Embryonic facial prominence (tissue), 1 donor: ENCODE measurements around the gene PROC.

Source experiments
- DNase-seq: peaks from one replicate; pipeline ENCODE4 v3.0.0-alpha.2; 2016; ENCODE audit errors: extremely low spot score

Gene PROC

GRCh38 chr2:127456960-127457359 lies 38.7 kb downstream of the PROC start:
- DNase-seq, result no peak

DNA sequence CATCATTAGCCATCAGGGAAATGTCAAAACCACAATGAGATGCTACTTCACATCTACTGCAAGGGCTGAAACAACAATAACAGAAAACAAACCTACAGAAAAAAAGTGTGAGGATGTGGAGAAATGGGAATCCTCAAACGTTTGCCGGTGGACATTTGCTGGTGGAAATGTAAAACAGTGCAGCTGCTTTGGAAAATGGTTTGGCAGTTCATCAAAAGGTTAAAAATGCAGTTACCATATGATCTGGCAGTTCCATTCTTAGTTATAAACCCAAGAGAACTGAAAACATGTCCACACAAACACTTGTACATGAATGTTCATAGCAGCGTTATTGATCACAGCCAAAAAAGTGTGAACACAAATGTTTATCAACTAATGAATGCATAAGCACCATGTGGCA lies 44.2 kb downstream of the PROC start:
- DNase-seq, result no peak

GRCh38 chr2:127463155-127463991 lies 45.1 kb downstream of the PROC start:
- peak; percentile 17 for DNase-seq

GRCh38 chr2:127464470-127465257 lies 46.4 kb downstream of the PROC start:
- DNase-seq, result no peak

DNA sequence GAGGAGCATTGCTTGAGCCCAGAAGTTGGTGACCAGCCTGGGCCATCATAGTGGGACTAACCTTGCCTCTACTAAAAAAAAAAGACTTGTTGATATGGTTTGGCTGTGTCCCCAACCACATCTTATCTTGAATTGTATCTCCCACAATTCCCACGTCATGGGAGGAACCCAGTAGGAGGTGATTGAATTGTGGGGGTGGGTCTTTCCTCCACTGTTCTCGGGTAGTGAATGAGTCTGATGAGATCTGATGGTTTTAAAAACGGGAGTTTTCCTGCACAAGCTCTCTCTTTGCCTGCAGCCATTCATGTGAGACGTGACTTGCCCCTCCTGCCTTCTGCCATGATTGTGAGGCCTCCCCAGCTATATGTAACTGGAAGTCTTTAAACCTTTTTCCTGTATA lies 47.0 kb downstream of the PROC start:
- DNase-seq, result no peak

DNA sequence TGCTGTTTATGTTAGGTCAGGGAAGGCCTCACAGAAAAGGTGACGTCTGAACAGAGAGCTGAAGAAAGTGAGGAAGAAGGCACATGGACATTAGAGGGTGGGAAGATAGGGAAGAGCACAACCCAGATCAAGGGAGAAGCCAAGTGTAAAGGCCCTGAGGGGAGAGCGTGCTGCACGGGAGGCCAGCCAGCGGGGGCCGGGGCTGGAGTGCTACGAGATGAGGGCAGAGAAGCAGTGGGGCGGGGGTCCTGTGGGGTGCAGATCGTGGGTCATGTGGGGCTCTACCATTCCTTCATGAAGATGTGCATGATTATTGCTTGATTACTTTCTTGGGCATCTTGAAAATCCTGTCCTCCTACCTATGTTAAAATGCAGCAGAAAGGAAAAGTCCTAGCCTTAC lies 50.8 kb downstream of the PROC start:
- DNase-seq, result no peak

GRCh38 chr2:127469974-127470373 lies 51.7 kb downstream of the PROC start:
- DNase-seq, result no peak

DNA sequence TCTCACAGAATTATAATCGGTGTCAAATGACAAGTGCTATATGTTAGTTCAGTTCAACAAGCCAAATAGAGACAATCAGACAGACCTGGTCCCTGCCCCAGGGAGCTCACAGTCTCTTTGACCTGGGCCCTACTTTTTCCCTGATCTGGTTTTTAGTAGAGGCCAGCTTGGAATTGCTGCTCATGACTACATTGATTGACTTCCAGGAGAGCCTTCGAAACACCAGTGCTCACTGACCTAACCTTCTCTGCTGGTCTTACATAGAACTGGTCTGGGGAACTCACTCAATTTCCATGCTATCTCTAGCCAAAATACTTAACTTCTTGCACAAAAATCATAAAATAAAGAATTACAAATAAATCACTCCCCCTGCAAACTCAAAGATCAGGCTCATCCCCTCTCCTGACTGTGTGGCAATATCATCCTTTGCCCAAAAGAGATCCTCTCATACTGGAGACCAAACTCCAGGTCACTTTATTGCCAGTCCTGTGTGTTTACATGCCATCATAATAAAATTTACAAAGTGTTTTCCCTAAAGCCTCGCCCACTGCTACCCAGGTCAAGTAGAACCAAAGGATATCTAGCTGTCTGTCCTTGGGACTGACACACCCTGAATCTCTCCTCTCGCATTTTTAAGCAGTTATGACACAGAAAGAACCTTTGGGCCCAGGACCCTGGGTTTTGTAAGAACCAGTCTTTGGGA lies 53.2 kb downstream of the PROC start:
- no peak for DNase-seq

GRCh38 chr2:127472268-127472667 lies 54.0 kb downstream of the PROC start:
- no peak for DNase-seq

DNA sequence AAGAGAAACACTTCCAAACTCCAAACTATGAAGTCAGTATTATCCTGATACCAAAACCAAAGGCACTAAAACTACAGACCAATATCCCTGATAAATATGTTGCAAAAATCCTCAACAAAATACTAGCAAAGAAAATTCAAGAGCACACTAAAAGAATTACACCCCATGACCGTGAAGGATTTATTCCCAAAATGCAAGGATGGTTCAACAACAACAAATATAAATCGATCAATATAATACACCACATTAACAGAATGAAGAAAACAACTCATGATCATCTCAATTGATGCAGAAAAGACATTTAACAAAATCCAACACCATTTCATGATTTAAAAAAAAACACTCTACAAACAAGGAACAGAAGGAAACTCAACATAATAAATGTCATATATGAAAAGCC lies 57.6 kb downstream of the PROC start:
- no peak for DNase-seq
